HS-5 (cell line): ENCODE measurements around the gene ARID3C.

Experiments
- DNase-seq: peaks from one replicate; pipeline ENCODE4 v3.0.0-alpha.2; 2012; ENCODE audit warnings: low read depth

Gene ARID3C

DNA sequence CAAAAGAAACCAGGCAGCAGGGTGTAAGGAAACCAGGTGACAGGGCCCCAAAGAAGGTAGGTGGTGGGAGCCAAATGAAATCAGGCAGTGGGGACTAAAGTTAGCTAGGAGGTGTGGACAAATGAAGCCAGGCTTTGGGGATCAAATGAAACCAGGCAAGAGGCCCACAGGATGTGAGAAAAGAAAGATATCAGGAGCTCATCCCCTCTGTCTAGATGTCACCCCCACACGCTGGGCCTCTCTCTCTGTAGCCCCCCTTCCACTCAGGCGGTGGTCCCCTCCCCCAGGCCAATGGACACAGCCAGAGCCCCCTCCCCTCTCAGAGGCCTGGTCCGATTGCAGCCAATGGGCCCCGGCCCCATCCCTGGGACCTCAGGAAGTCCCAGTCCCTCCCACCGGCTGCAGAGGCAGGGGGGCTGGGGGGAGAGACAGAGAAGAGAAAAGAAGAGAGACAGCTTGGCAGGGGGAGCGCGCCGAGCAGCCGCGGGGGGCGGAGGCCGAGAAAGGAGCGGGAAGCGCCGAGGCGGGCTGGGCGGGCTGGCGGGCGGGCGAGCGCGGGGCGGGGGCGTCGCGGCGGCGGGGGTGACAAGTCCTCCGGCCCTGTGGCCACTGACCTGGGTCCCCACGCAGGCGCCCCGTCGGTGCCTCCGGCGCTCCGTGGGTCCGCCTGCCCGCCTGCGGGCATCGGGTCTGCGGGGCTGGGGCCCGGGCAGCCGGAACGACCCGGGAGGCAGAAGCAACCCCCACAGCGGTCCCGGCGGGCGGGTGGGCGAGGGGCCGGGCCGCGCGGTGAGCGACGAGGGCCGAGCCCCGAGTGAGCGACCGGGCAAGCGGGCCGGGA is 51.2 kb downstream of the ARID3C start:
- no peak for DNase-seq

DNA sequence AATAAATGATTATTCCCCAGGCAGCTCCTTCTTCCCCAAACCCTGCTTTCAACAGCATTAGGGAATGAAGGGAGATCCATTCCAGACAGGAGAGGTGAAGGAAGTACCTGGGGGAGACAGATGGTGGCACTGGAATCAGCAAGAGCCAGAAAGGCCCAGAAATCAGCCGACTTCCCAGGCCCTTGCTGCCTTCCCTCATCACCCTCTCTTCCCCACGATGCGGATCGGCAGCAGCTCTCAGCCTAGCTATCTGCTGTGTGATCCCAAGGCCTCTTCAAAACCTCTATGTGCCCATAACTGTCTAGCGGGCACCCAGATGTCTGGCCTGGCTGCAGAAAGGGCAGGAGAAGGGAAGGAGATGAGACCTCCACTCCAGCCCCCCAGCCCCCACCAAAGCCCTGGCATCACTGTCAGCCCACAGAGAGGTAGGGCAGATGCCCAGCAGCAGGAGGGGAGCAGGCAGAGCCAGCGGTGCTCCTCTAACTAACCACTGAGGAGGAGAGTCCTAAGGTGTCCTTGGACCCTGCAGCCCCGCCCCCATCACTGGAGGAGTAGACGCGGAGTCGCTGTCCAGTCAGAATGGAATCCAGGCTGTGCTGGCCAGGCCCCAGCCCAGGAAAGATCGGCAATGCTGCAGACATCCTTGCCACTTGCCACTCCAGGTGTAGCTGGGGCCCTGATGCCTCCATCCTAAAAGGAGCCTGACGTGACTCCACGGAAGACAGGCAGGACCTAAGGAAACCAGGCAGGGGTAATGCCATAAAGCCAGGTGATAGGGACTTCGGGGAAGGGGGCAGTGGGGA is 52.1 kb downstream of the ARID3C start:
- DNase-seq, result no peak

DNA sequence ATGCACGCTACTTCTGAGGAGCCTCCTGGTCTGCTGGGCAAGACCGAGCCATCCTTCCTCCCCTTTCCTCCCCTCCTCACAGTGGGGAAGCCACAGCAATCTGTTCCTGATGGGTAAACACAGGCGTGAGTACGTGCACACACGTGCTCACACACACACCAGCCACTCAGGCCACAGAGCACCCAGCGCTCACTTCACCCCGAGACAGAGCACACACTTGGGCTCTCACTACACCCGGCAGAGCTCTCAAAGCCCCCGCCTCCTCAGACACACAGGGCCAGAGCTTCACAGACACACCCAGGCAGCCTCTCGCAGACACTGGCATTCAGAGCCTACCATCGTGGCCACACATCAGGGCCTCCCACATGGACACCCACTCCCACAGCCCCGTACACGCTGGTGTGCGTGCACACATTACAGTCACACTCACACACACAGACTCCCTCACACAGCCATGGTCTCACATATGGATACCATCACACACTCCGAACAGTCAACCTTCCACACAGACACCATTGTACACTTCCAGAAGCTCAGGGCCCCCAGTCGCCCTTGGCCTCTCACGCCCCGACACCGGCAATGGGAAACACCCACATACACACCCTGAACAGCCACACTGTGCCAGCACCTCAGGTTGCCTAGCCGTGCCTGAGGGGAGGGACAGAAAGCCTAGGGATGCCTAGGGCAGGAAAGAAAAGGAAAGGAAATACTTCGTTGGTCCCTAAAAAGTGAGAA is 52.8 kb downstream of the ARID3C start:
- DNase-seq, result no peak

DNA sequence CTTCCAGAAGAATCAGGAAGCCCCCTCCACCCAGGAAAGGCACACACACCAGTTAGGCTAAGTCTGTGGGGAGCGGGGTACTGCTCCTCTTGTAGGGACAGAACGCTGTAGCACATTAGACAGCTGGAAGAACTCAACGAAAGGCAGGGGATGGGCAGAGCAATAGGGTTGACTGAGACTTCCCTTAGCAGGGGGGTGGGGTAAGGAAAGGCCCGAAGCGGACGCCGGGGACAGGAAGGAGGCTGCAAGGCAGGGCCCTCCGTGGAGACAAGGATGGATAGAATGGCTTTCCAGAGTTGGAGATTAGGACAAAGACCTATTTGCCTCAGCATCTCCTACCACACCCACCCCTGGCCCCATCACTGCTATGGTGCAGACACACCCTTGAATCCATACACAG is 53.6 kb downstream of the ARID3C start:
- DNase-seq, result no peak

DNA sequence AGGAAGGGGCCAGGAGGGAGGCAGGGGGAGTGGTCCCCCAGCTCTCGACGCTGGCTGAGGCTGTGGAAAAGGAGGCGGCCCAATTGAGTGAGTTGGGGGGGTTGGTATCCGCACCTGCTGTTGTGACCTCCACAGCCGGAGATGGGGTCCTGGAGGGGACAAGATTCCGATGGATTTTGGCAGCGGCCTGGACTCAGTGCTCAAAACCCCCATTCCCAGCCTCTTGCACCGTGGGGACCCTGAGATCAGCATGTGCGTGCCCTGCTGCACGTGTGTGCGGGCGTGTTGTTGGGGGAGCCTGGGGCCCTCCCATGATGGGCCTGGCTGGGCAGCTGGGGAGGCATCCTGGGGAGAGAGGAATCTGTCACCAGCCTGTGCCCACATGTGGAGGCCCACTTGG is 54.3 kb downstream of the ARID3C start:
- DNase-seq, result no peak

DNA sequence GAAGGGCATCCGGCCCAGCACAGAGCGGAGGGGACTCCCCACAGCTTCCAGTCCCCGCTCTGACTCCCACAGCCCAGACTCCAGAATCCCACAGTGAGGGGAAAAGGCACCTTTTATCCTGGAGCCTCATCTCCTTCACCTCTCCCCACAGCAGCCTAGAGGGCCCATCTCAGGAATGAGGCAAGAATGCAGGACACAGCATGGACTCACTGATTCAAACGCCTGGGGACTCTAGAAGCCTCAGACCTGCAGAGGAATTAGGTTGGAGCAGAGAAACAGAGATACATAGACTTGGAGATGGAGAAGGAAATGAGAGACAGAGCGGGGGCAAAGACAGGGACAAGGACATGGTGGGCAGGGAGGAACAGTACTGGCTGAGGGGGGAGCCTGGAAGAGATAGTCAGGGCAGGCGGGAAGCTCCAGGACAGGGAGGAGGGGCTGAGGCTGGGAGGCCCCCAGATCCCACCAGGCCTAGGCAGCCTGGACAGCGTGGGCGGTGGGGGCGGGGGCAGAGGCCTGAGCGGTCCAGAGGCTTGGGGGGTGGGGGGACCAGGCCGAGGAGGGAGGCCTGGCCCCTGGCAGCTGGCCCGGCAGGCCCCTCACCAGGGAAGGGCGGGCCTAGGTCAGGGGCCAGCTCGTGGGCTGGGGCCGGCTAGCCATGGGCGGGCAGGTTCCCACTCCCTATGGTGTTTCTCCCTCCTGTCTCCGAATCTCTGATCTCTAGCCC is 55.1 kb downstream of the ARID3C start:
- DNase-seq, result no peak

DNA sequence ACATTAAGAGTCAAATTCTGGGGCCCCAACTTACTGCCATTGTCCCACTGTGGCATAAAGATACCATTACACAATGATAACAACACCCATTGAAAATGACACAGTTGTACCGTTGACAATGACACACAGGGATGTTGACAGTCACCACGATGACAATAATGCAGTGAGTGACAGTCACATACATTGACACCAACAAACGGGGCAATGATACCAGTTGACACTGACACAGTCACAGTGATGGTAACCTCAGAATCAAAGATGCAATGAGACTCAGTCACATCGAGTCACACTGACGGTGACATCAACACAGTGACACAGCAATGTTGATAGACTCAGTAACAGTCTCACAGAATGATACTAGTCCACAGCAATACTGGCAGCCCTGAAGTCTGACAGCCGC is 56.2 kb downstream of the ARID3C start:
- DNase-seq, result no peak

DNA sequence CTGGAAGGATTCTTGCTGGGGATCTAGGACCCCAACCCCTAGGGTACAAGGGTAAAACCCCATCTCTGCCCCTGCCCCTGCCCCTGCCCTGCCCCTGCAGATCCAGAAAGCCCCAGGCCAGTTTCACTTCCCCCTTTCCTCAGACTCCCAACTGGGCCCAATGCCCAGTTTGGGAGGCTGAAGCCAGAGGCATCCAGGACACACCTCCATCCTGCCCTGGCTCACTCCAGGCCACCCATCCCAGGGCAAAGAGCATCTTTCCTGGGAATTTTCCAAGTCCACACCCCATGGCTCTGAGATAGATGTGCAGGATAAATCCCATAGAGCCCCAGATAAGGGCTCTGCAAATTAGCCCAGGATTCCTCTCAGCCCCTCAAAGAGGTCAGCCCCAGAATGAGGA is 56.8 kb downstream of the ARID3C start:
- no peak for DNase-seq

DNA sequence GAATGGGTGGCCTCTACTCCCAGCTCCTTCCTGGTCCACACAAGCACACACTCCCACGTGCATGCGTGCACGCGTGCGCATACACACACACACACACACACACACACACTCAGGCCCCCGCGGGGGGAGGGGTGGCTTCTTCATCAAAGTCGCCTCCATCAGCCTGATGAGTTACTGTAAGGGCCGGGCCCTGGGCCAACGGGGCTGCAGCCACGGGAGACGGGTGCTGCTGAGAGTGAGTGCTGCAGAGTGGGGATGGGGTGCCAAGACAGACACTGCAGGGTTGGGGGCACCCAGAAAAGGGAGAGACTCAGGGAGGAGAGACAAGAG is 57.4 kb downstream of the ARID3C start:
- DNase-seq, result no peak
